GM10266 (cell line): Measurements from ENCODE around the gene MALRD1.

ENCODE experiments used
- DNase-seq: peaks from one replicate; pipeline ENCODE4 v3.0.0; 2012; ENCODE audit errors: extremely low spot score
- CTCF ChIP-seq: IDR thresholded peaks from 2 replicates; pipeline ENCODE4 v1.5.1; 2012; ENCODE audit warnings: mild to moderate bottlenecking, low read depth; ENCODE audit not compliant: control insufficient read depth, insufficient read depth; ENCODE audit errors: missing control alignments

The MALRD1 gene

GRCh38 chr10:19518109-19518508 is 469.5 kb downstream of the MALRD1 start:
- no peak for DNase-seq
- TF ChIP-seq CTCF = no peak

- TF ChIP-seq CTCF = no peak
- no peak for DNase-seq
Observed at GRCh38 chr10:19518632-19519031, 470.0 kb downstream of the MALRD1 start.

- TF ChIP-seq CTCF = no peak
- DNase-seq = no peak
Observed at GRCh38 chr10:19531324-19531723, 482.7 kb downstream of the MALRD1 start.

- no peak for DNase-seq
- TF ChIP-seq CTCF = no peak
Observed at GRCh38 chr10:19532411-19532810, 483.8 kb downstream of the MALRD1 start.

- no peak for DNase-seq
- TF ChIP-seq CTCF = no peak
Observed at GRCh38 chr10:19541299-19541698, 492.7 kb downstream of the MALRD1 start.

GRCh38 chr10:19546224-19546623 is 497.6 kb downstream of the MALRD1 start:
- TF ChIP-seq CTCF = no peak
- no peak for DNase-seq

- DNase-seq = no peak
- TF ChIP-seq CTCF = no peak
Observed at GRCh38 chr10:19549503-19549902, 500.9 kb downstream of the MALRD1 start.
